ENCODE data around the gene POLG. TPM values are rescaled to one million over a fixed set of nuclear protein-coding genes. Genes with fewer than 3 reads are reported as not detected.

Gene POLG
- polyA plus RNA-seq, 2 of the 4 experiments (the other 2 are of a cell fraction): 24.1 to 50.2 TPM

DNA sequence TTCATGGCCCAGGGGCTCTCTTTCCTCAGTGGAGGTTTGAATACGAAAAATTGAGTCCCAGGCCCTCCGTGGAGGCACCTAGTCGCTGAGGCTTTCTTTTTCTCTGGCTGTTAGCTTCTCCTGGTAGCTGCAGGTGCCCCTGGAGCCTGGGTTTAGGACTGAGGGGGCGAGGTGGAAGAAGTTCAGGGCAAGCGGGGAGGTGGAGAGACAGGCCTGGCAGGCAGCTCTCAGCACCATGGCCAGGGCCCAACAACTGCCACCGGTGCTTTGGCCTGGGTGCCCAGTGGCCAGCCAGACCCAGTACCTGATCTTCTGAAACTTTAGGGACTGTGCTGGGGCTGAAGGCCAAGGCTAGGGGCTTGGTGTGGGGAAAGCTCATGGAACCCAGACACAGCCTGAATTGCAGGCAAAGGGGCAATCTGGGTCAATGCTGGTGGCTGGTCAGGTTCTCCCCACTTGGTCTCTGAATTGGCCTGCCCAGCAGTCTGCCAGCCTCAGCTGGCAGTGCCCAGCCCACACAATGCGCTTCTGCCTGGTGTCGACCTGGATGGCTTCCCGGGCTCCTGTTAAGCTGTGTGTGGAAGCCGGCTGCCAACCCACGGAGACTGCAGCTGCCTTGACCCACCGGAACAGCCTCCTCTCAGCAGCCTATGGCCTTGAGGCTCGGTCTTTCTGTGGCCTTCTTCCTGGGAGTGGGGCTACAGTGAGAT lies 30.3 kb upstream of the POLG start:
- FAIRE-seq (no peak), DNase-seq (ENCODE audit: low read depth in 1 of 2, low spot score in 1 of 2) (no peak), ATAC-seq (0 out of 6 replicates have a peak, but pooled peaks of 1 of the 2 experiments have one; percentile 5)
- H3K4me2 ChIP-seq: no peak overlapping the region
- H3K27ac ChIP-seq: no peak overlapping the region
- TF ChIP-seq, protein P1, sequence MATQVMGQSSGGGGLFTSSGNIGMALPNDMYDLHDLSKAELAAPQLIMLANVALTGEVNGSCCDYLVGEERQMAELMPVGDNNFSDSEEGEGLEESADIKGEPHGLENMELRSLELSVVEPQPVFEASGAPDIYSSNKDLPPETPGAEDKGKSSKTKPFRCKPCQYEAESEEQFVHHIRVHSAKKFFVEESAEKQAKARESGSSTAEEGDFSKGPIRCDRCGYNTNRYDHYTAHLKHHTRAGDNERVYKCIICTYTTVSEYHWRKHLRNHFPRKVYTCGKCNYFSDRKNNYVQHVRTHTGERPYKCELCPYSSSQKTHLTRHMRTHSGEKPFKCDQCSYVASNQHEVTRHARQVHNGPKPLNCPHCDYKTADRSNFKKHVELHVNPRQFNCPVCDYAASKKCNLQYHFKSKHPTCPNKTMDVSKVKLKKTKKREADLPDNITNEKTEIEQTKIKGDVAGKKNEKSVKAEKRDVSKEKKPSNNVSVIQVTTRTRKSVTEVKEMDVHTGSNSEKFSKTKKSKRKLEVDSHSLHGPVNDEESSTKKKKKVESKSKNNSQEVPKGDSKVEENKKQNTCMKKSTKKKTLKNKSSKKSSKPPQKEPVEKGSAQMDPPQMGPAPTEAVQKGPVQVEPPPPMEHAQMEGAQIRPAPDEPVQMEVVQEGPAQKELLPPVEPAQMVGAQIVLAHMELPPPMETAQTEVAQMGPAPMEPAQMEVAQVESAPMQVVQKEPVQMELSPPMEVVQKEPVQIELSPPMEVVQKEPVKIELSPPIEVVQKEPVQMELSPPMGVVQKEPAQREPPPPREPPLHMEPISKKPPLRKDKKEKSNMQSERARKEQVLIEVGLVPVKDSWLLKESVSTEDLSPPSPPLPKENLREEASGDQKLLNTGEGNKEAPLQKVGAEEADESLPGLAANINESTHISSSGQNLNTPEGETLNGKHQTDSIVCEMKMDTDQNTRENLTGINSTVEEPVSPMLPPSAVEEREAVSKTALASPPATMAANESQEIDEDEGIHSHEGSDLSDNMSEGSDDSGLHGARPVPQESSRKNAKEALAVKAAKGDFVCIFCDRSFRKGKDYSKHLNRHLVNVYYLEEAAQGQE (IDR thresholded peaks at IDR 0.05): peak; percentile 80
- TF ChIP-seq NFE2L2 (conservative IDR thresholded peaks at IDR 0.05; ENCODE audit: low read length) (no peak), HOXB5 (CRISPR knock-in tag; IDR thresholded peaks at IDR 0.05) (0 out of 2 replicates have a peak, but pooled peaks have one; percentile 29), EHMT2 (IDR thresholded peaks at IDR 0.05; ENCODE audit: low read depth) (0 out of 2 replicates have a peak, but pooled peaks have one; percentile 37), JUN (IDR thresholded peaks at IDR 0.05) (no peak)
- 33% methylated on average over 12 of the region's 13 CpGs for WGBS (ENCODE audit: missing lambda C conversion rate)
- H3K4me3 ChIP-seq: no peak overlapping the region
- CTCF ChIA-PET: interaction anchor here (1.0 to 19.6 kb wide), 9 partner anchors 20 to 158 kb away, joined by 3 to 593 read pairs (median 242); partner anchors contain the start of gene POLG
- H3K9me3 ChIP-seq: no peaks in the 10 kb centered on the region
- POLR2A ChIA-PET: no interaction called here
- H3K4me1 ChIP-seq: peaks cover 23% of the 10 kb centered on the region

DNA sequence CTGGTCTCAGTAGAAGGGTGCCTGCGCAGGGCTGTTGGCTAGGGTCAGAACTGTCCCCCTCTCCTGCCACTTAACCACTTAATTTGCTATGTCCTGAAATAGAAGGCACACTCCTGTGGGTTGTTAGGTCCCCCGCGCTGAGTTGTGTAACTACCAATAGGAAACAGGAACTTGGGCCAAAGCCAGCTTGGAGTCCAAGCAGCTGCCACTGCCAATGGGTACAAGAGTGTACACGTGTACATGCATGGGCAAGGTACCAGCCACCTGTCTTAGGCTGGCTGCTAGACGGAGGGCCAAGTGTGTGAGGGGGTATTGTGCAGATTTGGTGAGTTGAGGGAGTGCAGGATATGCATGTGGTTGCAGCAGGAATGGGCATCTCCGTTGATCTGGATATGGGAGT lies 29.7 kb upstream of the POLG start:
- Histone ChIP-seq H3K9me3 (no peaks in the 10 kb centered on the region), H3K4me2 (no peak overlapping the region), H3K4me3 (no peak overlapping the region), H3K4me1 (peaks cover 25% of the 10 kb centered on the region), H3K27ac (no peak overlapping the region)
- ChIA-PET CTCF (interaction anchor here (1.0 to 19.6 kb wide), 10 partner anchors 8 to 157 kb away, joined by 3 to 593 read pairs (median 124); partner anchors contain the start of gene POLG), POLR2A (no interaction called here)
- DNase-seq (ENCODE audit: low read depth in 1 of 2, low spot score in 1 of 2) (no peak), ATAC-seq (no peak), FAIRE-seq (no peak)
- 40% methylated on average over 6 of the region's 6 CpGs for WGBS (ENCODE audit: missing lambda C conversion rate)
- TF ChIP-seq GATA3 (IDR thresholded peaks at IDR 0.05; ENCODE audit: borderline replicate concordance) (no peak), SMC3 (IDR thresholded peaks at IDR 0.05) (no peak), FOSL2 (IDR thresholded peaks at IDR 0.05) (no peak), FOSL2 (CRISPR knock-in tag; IDR thresholded peaks at IDR 0.05) (no peak)

DNA sequence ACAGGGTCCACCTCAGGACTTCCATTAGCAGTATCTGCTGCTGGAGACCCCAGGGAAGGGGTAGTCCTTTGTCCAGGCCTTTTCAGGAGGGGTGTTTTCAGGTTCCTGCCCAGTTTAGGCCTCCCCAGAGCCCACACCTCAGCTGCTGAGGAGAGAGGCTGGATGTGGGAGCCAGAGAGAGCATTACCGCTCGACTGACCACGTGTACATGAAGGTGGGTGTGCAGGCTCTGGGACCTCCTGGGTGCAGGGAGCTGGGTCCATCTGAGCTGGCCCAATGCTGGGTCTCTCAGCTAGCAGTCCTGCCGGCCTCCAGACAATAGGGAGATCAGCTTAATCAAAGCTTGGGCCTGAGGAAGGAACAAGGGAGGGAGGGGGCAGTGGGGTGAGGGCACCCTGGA lies 29.1 kb upstream of the POLG start:
- no peak overlapping the region for H3K4me3 ChIP-seq
- H3K4me2 ChIP-seq: no peak overlapping the region
- no peak for DNase-seq (ENCODE audit: low read depth in 1 of 2, low spot score in 1 of 2)
- peaks cover 29% of the 10 kb centered on the region for H3K4me1 ChIP-seq
- no peak overlapping the region for H3K27ac ChIP-seq
- no peaks in the 10 kb centered on the region for H3K9me3 ChIP-seq
- no peak for FAIRE-seq
- no peak for ATAC-seq
- CTCF ChIA-PET: interaction anchor here (1.3 to 19.6 kb wide), 9 partner anchors 9 to 156 kb away, joined by 4 to 593 read pairs (median 242); partner anchors contain the start of gene POLG
- POLR2A ChIA-PET: no interaction called here
- WGBS (ENCODE audit: missing lambda C conversion rate): 48% methylated on average over 4 of the region's 4 CpGs
- TF ChIP-seq, protein P2, sequence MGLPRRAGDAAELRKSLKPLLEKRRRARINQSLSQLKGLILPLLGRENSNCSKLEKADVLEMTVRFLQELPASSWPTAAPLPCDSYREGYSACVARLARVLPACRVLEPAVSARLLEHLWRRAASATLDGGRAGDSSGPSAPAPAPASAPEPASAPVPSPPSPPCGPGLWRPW (IDR thresholded peaks at IDR 0.05): no peak
- no peak for TF ChIP-seq TFCP2L1 (CRISPR knock-in tag; IDR thresholded peaks at IDR 0.05)
- TF ChIP-seq FOSL2 (IDR thresholded peaks at IDR 0.05): no peak
- no peak for TF ChIP-seq FOSL2 (CRISPR knock-in tag; IDR thresholded peaks at IDR 0.05)
- TF ChIP-seq KDM1A (IDR thresholded peaks at IDR 0.05; ENCODE audit: low read depth): no peak
- no peak for TF ChIP-seq CBX2 (IDR thresholded peaks at IDR 0.05; ENCODE audit: borderline replicate concordance, low read depth)
- no peak for TF ChIP-seq PHF8 (IDR thresholded peaks at IDR 0.05; ENCODE audit: borderline replicate concordance, low read depth)
- TF ChIP-seq MAFK (IDR thresholded peaks at IDR 0.05; ENCODE audit: partially characterized antibody): no peak
- no peak for TF ChIP-seq KDM5A (IDR thresholded peaks at IDR 0.05)
- no peak for TF ChIP-seq USF2 (IDR thresholded peaks at IDR 0.05)
- TF ChIP-seq, protein P3, sequence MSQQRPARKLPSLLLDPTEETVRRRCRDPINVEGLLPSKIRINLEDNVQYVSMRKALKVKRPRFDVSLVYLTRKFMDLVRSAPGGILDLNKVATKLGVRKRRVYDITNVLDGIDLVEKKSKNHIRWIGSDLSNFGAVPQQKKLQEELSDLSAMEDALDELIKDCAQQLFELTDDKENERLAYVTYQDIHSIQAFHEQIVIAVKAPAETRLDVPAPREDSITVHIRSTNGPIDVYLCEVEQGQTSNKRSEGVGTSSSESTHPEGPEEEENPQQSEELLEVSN (IDR thresholded peaks at IDR 0.05; ENCODE audit: borderline replicate concordance, low read depth): no peak
- no peak for TF ChIP-seq NR3C1 (IDR thresholded peaks at IDR 0.05)
- TF ChIP-seq ESRRA (IDR thresholded peaks at IDR 0.05; ENCODE audit: borderline replicate concordance, low read length): no peak
